Fibroblast of lung (primary cell): ENCODE data around the gene DDRGK1. TPM values are rescaled to one million over a fixed set of nuclear protein-coding genes. Genes with fewer than 3 reads are reported as not detected.
A peak's percentile ranks its signal among the peaks of the same experiment; 100 is the strongest.

Source experiments
- DNase-seq, 2 donors: peaks; one replicate each; pipeline versions ENCODE4 v3.0.0 to v3.0.0-alpha.2; 2010; ENCODE audit warnings: low read depth in 2 of 2
- H2AFZ ChIP-seq: 2 replicates; pipeline ENCODE4 v1.5.1; 2012; ENCODE audit warnings: low read length, control low read depth, inconsistent platforms
- H3K27ac ChIP-seq: 2 replicates; pipeline ENCODE4 v1.5.1; 2011; ENCODE audit warnings: low read length, control low read depth; ENCODE audit not compliant: insufficient read depth
- H3K27me3 ChIP-seq: 2 replicates; pipeline ENCODE4 v1.5.1; 2011; ENCODE audit warnings: mild to moderate bottlenecking, low read length; ENCODE audit not compliant: control insufficient read depth, insufficient read depth
- H3K36me3 ChIP-seq: 2 replicates; pipeline ENCODE4 v1.5.1; 2011; ENCODE audit warnings: low read length; ENCODE audit not compliant: control insufficient read depth, insufficient read depth
- H3K4me1 ChIP-seq: 2 replicates; pipeline ENCODE4 v1.5.1; 2011; ENCODE audit warnings: low read length; ENCODE audit not compliant: control insufficient read depth, insufficient read depth; ENCODE audit errors: extremely low read depth
- H3K4me2 ChIP-seq: 2 replicates; pipeline ENCODE4 v1.5.1; 2011; ENCODE audit warnings: low read length, control low read depth; ENCODE audit not compliant: insufficient read depth; ENCODE audit errors: extremely low read depth
- H3K4me3 ChIP-seq, 4 experiments: fragments of 200-600 bp in 1 of 4; sonication (generic) in 1 of 4; replicated peaks in 1 of 4; 2 replicates each; pipeline ENCODE4 v1.5.1; 2011 to 2016; ENCODE audit warnings: low read length in 4 of 4, low read depth in 3 of 4, mild to moderate bottlenecking in 3 of 4, control low read depth in 2 of 4, inconsistent platforms in 1 of 4, mixed read lengths in 1 of 4; ENCODE audit not compliant: insufficient read depth in 1 of 4; ENCODE audit errors: control extremely low read depth in 1 of 4
- H3K79me2 ChIP-seq: 2 replicates; pipeline ENCODE4 v1.5.1; 2012; ENCODE audit warnings: mild to moderate bottlenecking, low read length, inconsistent platforms; ENCODE audit not compliant: control insufficient read depth, insufficient read depth
- H3K9ac ChIP-seq: 2 replicates; pipeline ENCODE4 v1.5.1; 2011; ENCODE audit warnings: mild to moderate bottlenecking, low read length, control low read depth; ENCODE audit not compliant: insufficient read depth
- H3K9me3 ChIP-seq: 2 replicates; pipeline ENCODE4 v1.5.1; 2012; ENCODE audit warnings: low read depth, low read length; ENCODE audit not compliant: control insufficient read depth, insufficient read depth
- H4K20me1 ChIP-seq: 2 replicates; pipeline ENCODE4 v1.5.1; 2011; ENCODE audit warnings: low read length; ENCODE audit not compliant: control insufficient read depth, insufficient read depth; ENCODE audit errors: extremely low read depth
- EZH2 ChIP-seq: IDR thresholded peaks from 2 replicates; pipeline ENCODE4 v1.5.1; 2012; ENCODE audit warnings: low read length, control low read depth, mild to moderate bottlenecking; ENCODE audit errors: missing control alignments
- polyA plus RNA-seq, 2 donors: library from polyadenylated mRNA; depleted of rRNA in 1 of 2; stranded (reverse) in 1 of 2; unstranded in 1 of 2; fragments of >200 nt; gene quantifications; 2 replicates each; pipeline ENCODE4 v1.2.1, GENCODE V29; 2011 to 2012; ENCODE audit warnings: missing spikeins in 1 of 2
- total RNA-seq: library from RNA; depleted of rRNA; stranded (reverse); fragments of >200 nt; gene quantifications from 2 replicates; pipeline ENCODE4 v1.2.1, GENCODE V29; 2014
- TF ChIP-seq, protein P1 (sequence below), 2 donors: IDR thresholded peaks in 1 of 2; conservative IDR thresholded peaks in 1 of 2; 1 replicate in 1 of 2; 2 replicates in 1 of 2; pipeline ENCODE4 v1.5.1; 2011 to 2012; ENCODE audit warnings: low read length in 2 of 2, control low read depth in 1 of 2, inconsistent platforms in 1 of 2, low read depth in 1 of 2, mild to moderate bottlenecking in 1 of 2

Gene DDRGK1
- total and polyA plus RNA-seq, 2 donors (not counting 1 experiment from before 2014, with no cell fraction given), result 35.5 to 37.5 TPM

DNA sequence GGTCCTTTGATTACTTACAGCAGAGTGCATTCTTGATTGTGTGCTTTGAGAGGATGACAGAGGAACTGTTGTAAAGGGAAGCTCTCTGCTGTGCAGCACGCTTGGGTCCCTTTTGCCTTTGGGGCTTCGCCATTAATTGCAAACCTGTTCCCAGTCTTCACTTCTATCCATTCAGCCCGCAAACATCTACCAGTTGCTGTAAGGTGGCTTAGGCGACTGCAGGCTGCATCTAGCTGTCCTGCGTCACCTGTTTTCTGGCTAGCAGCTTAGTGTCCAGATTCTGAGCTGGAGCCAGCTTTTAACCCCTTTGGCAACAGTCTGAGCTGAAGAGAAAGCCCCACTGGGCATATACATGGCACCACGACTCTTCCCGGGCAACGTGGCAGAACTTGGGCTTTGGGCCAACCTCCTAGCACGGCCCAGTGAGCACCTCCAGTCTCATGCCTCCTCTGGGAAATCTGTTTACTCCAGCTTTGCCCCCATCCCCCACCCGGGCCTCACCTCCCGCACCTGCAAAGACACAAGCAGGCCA, 42.3 kb downstream of the DDRGK1 start:
- Histone ChIP-seq H3K9me3 (no peaks in the 10 kb centered on the region), H3K4me3 (no peak overlapping the region), H3K79me2 (peaks cover 25% of the 10 kb centered on the region), H2AFZ (no peak overlapping the region), H3K27me3 (no peaks in the 10 kb centered on the region), H3K27ac (no peak overlapping the region), H3K4me1 (peaks cover 2% of the 10 kb centered on the region), H4K20me1 (no peaks in the 10 kb centered on the region), H3K36me3 (no peaks in the 10 kb centered on the region), H3K9ac (no peak overlapping the region), H3K4me2 (no peak overlapping the region)
- no peak for DNase-seq
- TF ChIP-seq, protein P1, sequence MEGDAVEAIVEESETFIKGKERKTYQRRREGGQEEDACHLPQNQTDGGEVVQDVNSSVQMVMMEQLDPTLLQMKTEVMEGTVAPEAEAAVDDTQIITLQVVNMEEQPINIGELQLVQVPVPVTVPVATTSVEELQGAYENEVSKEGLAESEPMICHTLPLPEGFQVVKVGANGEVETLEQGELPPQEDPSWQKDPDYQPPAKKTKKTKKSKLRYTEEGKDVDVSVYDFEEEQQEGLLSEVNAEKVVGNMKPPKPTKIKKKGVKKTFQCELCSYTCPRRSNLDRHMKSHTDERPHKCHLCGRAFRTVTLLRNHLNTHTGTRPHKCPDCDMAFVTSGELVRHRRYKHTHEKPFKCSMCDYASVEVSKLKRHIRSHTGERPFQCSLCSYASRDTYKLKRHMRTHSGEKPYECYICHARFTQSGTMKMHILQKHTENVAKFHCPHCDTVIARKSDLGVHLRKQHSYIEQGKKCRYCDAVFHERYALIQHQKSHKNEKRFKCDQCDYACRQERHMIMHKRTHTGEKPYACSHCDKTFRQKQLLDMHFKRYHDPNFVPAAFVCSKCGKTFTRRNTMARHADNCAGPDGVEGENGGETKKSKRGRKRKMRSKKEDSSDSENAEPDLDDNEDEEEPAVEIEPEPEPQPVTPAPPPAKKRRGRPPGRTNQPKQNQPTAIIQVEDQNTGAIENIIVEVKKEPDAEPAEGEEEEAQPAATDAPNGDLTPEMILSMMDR (conservative IDR thresholded peaks at IDR 0.05 in 1 of 2, IDR thresholded peaks at IDR 0.05 in 1 of 2; ENCODE audit: low read depth in 1 of 2, low read length in 2 of 2), result no peak

DNA sequence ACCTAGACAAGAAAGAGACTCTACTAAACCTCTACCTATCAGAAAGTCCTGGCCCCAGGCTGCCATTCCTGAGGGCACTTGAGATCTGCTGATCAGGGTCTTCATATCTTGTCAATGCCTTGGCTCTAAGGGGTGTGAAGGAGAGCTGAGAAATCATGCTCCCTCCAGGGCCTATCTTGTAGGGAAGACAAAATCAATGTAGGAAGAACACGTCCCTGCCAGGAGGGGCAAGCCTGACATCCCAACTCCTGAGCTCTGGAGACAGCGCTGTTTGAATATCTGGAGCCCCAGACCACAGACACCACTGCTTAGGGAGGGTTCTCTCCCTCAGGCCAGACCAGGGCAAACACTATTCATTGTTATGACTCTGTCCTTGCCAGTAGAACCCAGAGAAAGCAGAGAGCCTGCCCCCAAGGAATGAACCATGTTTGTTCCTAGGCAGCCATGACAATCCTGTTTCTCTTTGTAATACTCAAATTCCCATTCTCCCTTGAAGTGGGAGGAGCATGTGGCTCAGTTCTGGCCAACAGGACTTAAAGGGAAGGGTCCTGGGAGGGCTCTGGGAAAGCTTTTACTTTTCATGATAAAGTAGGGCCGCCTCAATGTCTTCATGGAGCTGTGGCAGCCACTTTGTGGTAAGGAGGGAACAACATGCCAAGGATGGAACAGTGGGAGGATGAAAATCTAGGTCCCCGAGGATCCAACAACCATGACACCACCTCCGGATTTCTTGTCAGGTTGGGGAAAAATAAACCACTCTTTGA, 43.0 kb downstream of the DDRGK1 start:
- peaks cover 32% of the 10 kb centered on the region for H3K79me2 ChIP-seq
- H3K4me2 ChIP-seq, result no peak overlapping the region
- no peak overlapping the region for H3K9ac ChIP-seq
- no peaks in the 10 kb centered on the region for H3K9me3 ChIP-seq
- DNase-seq, result no peak
- peaks cover 2% of the 10 kb centered on the region for H3K4me1 ChIP-seq
- H3K27me3 ChIP-seq, result no peaks in the 10 kb centered on the region
- no peak overlapping the region for H3K27ac ChIP-seq
- no peak overlapping the region for H2AFZ ChIP-seq
- no peaks in the 10 kb centered on the region for H4K20me1 ChIP-seq
- H3K4me3 ChIP-seq, result no peak overlapping the region
- no peak for TF ChIP-seq EZH2
- TF ChIP-seq, protein P1 (conservative IDR thresholded peaks at IDR 0.05 in 1 of 2, IDR thresholded peaks at IDR 0.05 in 1 of 2; ENCODE audit: low read depth in 1 of 2, low read length in 2 of 2), result no peak
- no peaks in the 10 kb centered on the region for H3K36me3 ChIP-seq

DNA sequence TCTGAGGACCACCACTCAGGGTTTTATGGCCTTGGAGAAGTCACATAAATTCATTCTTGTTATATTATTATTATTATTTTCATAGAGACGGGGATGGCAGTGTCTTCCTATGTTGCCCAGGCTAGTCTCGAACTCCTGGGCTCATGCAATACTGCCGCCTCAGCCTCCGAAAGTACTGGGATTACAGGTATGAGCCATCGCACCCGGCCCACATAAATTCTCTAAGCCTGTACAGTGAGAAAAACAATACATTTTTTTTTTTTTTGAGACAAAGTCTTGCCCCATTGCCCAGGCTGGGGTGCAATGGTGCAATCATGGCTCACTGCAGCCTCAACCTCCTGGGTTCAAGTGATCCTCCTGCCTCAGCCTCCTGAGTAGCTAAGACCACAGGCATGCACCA, 44.1 kb downstream of the DDRGK1 start:
- no peak overlapping the region for H2AFZ ChIP-seq
- no peak overlapping the region for H3K9ac ChIP-seq
- peaks cover 3% of the 10 kb centered on the region for H4K20me1 ChIP-seq
- no peaks in the 10 kb centered on the region for H3K9me3 ChIP-seq
- no peaks in the 10 kb centered on the region for H3K27me3 ChIP-seq
- peak overlapping the region in 2 of 4 experiments; percentile 93 to 98 for H3K4me3 ChIP-seq
- H3K79me2 ChIP-seq, result peaks cover 43% of the 10 kb centered on the region
- TF ChIP-seq, protein P1 (conservative IDR thresholded peaks at IDR 0.05 in 1 of 2, IDR thresholded peaks at IDR 0.05 in 1 of 2; ENCODE audit: low read depth in 1 of 2, low read length in 2 of 2), result no peak
- no peak for TF ChIP-seq EZH2
- no peak for DNase-seq
- no peaks in the 10 kb centered on the region for H3K36me3 ChIP-seq
- no peak overlapping the region for H3K4me2 ChIP-seq
- no peak overlapping the region for H3K27ac ChIP-seq
- peaks cover 2% of the 10 kb centered on the region for H3K4me1 ChIP-seq
